HTR-8/SVneo (cell line): ENCODE measurements around the gene MAN2A1.

Experiments
- DNase-seq: peaks from one replicate; pipeline ENCODE4 v3.0.0; 2011; ENCODE audit warnings: low spot score, mixed read lengths; ENCODE audit not compliant: insufficient read length
- FAIRE-seq: peaks from 2 replicates; lab custom pipeline; 2011; peaks lifted over from hg19 to GRCh38; lab: Jason Lieb, UNC

Gene MAN2A1

DNA sequence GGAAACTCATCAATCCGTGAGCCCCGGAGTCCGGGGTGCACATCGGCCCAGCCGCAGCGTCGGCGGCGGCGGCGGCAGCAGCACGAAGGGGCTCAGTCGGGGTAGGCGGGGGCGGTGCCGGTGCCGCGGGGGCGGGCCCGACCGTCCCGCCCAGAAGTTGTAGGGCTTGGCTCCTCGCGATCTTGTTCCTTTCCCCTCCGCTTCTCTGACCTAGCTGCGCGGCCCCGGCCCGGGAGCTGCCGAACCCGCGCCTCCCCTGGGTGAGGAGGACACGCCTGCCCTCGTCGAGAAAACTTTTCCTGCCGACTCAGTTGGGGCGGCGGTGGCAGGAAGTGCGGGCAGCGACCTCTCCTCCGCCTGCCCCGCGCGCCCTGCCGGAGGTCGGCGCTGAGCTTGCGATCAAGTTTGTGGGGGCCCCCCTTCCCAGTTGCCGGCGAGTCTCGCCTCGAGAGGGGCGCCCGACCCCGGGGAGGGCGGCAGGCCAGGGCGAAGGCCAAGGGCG lies at the start of gene MAN2A1:
Gene MAN2A1, plus strand, starts transcription at position 188 of the 502 bp plus-strand sequence. CDS start 491 bp downstream, outside the sequence.
- FAIRE-seq = no peak
- DNase-seq = peak; percentile 56

- DNase-seq (no peak), FAIRE-seq (no peak)
Measured at GRCh38 chr5:109640976-109641375, 48.8 kb upstream of the MAN2A1 start.

DNA sequence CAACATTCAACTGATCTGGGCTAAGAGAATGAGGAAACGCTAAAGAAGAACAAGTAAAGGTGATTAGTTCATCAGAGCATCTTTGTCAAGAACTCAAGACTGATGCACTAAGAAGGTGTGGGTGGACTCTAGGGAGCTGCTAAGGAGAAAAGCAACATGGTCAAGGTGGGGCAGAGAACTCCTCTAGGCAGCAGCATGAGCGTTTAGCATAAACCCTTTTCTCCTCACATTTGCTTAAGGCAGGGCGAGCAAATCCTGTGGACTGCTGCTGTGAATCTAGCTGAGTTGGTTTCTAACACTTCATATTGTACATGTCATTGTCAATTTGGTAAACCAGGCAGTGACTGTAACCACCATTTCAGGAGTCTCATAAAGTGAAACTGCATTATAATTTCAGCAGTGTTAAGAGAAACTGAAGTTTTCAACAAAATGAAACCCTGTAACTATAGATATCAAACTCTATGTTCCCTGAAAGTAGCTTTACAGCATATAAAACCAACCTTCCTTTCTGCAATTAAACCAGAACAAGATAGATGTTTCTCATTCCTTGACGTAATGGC lies 45.9 kb upstream of the MAN2A1 start:
- no peak for FAIRE-seq
- no peak for DNase-seq

GRCh38 chr5:109644829-109645228 lies 44.9 kb upstream of the MAN2A1 start:
- FAIRE-seq = no peak
- DNase-seq = no peak

DNA sequence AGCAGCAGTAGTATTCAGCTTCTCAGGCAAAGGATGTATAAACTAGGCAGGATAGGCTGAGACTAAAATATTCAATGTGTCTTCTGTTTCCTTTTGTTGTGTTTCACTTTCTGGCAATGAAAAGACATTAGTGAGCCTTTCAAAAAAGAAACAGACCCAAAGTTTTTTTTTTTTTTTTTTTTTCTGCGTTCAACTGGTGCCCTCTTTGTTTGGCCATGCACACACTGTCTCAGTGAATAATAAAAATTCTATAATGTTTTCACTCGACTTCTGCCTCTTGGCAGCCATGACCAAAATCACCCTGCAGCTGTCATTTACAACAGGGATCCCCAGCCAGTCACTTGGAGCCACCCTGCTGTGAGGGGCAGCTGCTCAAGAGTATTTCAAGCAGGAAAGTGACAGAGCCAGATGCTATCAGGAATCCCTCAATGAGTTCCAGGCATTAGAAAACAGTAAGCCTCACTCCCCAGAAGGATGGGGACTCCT lies 44.0 kb upstream of the MAN2A1 start:
- DNase-seq = no peak
- no peak for FAIRE-seq

DNA sequence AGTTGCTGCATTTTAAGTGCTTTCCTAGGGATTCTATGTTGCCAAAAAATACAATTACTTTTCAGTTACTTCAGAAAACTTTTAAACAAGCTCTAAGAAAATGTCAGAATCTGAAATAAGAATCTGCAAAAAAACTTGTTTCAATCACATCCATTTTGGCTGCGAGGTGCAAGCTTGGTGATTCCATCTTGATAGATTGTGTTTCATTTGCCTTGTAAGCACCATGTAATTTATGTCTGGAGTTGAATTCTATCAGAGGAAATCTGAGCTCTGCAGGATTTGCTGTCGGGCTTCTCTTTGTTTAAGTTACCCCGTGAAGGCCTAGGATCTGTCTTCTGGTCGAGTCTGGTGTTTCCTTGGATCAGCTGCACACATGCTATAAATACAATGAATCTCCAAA lies 40.4 kb upstream of the MAN2A1 start:
- no peak for DNase-seq
- no peak for FAIRE-seq

GRCh38 chr5:109650493-109650892 lies 39.2 kb upstream of the MAN2A1 start:
- no peak for DNase-seq
- no peak for FAIRE-seq

GRCh38 chr5:109652096-109652495 lies 37.6 kb upstream of the MAN2A1 start:
- no peak for FAIRE-seq

GRCh38 chr5:109653042-109653441 lies 36.7 kb upstream of the MAN2A1 start:
- DNase-seq = no peak
- no peak for FAIRE-seq

More at GRCh38 chr5:109652096-109652495, 37.6 kb upstream of the MAN2A1 start:
- no peak for DNase-seq

DNA sequence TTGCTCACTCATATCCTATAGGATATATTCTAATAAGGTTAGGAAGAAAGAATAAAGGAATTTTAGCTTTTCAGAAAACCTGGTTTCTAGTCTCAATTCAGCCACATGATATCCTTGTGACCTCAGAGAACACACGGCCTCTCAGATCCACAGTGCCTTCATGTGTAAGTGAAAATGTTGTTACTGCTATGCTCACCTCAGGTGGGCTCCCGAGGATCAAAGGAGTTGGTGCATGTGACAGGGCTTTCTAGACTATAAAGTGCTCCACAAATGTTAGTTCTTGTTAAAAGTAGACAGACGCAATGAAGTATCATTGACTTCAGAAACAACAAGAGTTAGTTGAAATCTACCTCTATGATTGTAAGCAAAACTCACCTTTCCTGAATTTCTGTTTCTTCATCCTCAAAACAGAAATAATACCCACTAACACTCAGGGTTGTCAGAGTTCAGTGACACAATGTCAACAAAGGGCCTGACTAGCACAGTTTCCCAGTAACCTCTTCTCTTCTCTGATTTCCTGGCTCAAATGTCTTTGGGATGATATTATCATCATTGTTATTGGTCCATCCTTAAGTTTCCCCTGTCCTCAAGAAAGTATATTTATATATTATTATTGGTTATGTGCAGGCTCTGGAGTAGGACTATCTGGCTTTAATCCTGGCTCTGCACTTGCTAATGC lies 36.0 kb upstream of the MAN2A1 start:
- no peak for DNase-seq
- FAIRE-seq = no peak

- FAIRE-seq (no peak), DNase-seq (no peak)
Measured at GRCh38 chr5:109654455-109654854, 35.3 kb upstream of the MAN2A1 start.

GRCh38 chr5:109655841-109656240 lies 33.9 kb upstream of the MAN2A1 start:
- DNase-seq (no peak), FAIRE-seq (no peak)

GRCh38 chr5:109656829-109657228 lies 32.9 kb upstream of the MAN2A1 start:
- FAIRE-seq = peak; percentile 31
- DNase-seq = peak; percentile 30

DNA sequence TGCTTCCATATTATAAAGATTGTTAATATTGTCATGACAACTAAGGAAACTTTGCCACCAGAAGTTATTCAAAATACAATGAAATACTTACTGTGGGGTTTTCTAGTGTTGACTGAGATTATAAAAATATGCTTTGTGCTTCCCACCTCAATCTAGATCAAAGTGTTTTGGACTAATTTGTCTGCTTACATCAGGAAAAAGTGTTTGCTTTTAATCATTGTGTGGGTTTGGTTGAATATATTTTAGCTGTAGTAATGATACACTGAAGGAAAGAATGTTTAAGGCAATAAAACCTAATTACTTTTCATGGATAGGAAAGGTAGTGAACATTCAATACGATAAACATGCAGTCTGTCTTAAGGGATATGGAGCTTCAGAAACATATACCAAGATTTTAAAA lies 29.8 kb upstream of the MAN2A1 start:
- DNase-seq (no peak), FAIRE-seq (no peak)

DNA sequence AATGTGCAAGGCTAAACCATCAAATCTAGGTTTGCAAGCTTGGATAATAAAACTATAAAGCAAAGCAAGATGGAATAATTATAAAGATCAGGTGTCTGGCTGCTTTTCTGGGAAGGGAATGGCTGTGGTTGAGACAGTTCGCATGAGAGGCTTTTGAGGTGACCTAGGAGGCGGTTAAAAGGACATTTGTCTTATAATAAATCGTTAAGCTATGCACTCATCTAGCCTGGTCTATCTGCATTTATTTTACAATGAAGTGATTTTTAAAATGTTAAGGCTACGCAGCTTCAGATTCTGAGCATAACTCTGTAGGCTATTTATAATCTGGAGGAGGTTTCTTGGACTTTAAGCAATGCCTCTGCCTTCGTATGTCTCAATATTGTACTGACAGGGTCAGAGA lies 29.4 kb upstream of the MAN2A1 start:
- DNase-seq (no peak), FAIRE-seq (no peak)

DNA sequence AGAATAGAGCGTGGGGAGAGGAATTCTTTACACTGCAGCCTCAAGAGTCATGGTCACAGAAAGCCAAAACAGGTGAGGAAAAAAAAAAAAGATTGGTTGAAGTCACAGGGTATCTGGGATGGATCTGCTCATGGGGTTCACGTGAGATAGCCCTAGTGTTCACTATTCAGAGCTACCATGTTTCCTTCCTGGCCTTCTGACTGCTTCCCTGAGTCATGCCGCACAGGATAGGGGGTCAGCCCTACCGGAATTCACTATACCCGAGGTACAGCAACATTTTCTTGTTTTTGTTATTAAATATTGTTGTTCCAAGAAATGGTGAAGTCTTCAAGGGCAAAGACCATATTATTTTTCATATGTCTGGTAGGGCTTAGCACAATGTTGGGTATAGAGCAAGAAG lies 21.5 kb upstream of the MAN2A1 start:
- FAIRE-seq (no peak), DNase-seq (no peak)

DNA sequence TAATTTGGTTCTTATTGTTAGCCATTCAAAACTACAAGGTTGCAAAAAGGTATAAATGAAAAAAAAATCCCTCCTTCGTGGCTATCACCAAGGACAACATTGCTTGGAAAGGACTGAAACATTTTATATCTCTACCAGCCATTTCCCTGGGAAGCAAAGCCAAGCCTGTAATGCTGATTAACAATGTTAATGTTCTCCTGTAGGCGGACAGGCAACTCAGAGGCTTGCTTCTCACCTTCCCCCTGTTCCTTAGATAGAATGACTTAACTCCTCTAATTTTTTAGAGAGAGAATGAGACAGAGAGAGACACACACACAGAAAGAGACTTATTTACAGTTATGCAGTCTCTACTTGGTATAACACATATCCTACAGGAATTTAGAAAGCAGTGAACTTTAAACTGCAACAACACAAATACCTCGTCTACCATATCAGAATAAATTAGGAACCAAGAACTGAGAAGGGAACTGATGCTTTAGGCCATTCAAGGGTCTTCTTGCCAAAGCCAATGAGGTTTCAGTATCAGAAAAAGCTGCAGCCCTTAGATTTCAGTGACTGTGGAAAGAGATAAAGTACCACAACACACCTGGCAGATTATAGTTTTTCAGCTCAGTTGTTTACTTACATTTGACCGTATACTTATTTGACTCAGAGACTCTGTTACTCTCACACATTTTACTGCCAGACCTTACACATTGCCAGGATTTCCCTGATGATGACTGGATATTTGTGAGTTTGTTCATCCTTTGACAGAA lies 20.9 kb upstream of the MAN2A1 start:
- no peak for FAIRE-seq
- no peak for DNase-seq

- DNase-seq (no peak), FAIRE-seq (no peak)
Measured at GRCh38 chr5:109669991-109670706, 19.6 kb upstream of the MAN2A1 start.

GRCh38 chr5:109671136-109671535 lies 18.6 kb upstream of the MAN2A1 start:
- no peak for DNase-seq
- no peak for FAIRE-seq

DNA sequence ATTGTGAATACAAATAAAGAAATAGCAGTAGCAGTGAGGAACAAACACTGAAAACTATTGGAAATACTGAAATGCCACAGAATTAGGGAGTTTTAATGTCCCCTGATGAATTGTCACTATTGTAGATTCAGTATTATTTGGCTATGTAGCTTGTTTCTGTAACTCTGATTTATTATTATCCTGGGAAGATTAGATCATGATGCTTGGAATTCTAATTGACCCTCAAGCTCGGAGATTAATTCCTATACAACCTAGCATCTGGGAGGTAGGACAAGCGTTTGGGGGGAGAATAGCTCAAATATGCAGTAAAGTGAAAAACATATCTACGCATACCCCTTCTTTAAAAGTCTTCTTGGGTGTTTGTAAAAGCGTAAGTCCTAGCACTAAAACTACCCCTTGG lies 15.1 kb upstream of the MAN2A1 start:
- DNase-seq (no peak), FAIRE-seq (no peak)
